ENCODE results near the gene CWC22.

DNA sequence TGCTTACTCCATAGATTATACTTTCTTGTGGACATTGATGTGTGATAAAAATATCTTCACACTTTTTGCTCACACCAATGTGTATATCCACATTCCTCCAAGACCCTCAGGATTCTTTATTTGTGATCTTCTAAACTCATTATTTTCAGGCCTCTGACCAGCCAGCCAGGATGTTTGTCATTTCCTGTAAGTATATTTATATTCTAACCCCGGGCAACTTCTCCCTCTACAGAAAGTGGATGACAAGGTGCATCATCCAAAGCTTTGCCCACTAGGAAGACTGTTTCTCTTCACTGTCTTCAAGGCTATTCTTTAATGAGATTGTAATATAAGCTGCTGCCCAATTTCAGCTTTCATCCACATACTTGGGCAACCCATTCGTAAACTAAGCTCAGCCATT lies 3.6 kb upstream of the CWC22 start:
- TF ChIP-seq, protein P1, sequence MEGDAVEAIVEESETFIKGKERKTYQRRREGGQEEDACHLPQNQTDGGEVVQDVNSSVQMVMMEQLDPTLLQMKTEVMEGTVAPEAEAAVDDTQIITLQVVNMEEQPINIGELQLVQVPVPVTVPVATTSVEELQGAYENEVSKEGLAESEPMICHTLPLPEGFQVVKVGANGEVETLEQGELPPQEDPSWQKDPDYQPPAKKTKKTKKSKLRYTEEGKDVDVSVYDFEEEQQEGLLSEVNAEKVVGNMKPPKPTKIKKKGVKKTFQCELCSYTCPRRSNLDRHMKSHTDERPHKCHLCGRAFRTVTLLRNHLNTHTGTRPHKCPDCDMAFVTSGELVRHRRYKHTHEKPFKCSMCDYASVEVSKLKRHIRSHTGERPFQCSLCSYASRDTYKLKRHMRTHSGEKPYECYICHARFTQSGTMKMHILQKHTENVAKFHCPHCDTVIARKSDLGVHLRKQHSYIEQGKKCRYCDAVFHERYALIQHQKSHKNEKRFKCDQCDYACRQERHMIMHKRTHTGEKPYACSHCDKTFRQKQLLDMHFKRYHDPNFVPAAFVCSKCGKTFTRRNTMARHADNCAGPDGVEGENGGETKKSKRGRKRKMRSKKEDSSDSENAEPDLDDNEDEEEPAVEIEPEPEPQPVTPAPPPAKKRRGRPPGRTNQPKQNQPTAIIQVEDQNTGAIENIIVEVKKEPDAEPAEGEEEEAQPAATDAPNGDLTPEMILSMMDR (IDR thresholded peaks at IDR 0.05): no peak
- no peak for TF ChIP-seq EZH2 (IDR thresholded peaks at IDR 0.05; ENCODE audit: borderline replicate concordance, insufficient read depth, low read depth, low read length, poor library complexity, severe bottlenecking)
